HG03457 (cell line): ENCODE results near the gene TOM1L2.
"Not testable (repeated sequence)": the region's sequence is repeated elsewhere in the genome, so short reads cannot be mapped to it uniquely, and the experiment has no call there.

Experiments
- ATAC-seq: cut with Tn5 transposase; IDR thresholded peaks from one replicate; pipeline ENCODE4 v1.9.1; 2021; ENCODE audit warnings: moderate number of reproducible peaks; ENCODE audit not compliant: unreplicated experiment

TOM1L2 gene

DNA sequence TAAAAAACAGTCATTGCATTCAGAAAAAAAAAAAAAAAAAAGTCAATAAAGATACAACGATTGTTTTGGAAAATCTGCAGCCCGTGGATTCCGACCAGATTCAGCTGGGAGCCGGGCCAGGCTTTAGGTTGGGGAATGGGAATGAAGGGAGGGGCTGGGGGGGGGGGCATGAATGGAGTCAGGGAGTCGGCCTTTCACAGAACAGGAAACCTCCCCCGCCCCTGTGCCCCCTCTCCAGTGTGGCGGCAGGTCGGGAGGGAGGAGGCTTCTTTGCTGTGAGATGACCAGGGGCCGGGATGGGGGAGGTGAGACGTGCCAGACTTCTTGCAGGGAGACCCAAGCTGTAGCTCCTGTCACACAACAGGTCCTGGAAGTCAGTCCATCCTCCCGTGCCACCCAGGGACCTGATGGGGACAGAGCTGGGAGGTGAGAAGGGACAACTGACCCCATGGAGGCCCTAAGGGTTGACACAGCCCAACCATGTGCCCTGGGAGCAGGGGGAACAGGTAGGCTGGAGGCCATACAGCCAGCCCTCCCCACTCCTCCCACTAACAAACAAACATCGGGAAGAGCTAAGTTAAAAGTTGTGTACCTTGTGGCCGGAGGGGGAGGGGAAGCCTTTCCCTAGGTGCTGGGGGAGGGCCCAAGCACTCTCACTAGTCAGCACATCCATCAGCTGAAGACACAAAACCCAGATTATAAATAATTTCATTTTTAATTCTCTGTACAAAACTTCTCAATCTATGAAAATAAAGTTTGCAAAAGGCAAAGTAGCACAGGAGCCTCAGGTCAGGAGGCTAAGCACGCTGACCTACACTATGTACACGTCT lies 160.6 kb downstream of the TOM1L2 start:
- ATAC-seq = no peak

DNA sequence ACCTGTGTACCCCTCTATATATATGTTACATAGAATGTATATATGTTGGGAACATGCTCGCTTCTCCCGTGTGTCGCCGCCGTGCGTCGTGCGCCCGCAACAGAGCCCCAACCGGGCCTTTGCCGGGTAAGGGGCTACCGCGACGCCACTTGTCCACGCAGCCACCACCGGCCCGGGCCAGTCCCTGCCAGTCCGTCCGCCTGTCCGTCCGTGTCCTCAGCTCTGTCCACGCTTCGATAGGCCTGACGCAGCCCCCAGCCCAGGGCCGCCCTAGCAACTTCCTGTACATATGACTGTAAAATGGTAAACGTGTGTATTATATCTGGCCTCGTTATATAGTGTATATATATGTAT lies 161.3 kb downstream of the TOM1L2 start:
- ATAC-seq = no peak

DNA sequence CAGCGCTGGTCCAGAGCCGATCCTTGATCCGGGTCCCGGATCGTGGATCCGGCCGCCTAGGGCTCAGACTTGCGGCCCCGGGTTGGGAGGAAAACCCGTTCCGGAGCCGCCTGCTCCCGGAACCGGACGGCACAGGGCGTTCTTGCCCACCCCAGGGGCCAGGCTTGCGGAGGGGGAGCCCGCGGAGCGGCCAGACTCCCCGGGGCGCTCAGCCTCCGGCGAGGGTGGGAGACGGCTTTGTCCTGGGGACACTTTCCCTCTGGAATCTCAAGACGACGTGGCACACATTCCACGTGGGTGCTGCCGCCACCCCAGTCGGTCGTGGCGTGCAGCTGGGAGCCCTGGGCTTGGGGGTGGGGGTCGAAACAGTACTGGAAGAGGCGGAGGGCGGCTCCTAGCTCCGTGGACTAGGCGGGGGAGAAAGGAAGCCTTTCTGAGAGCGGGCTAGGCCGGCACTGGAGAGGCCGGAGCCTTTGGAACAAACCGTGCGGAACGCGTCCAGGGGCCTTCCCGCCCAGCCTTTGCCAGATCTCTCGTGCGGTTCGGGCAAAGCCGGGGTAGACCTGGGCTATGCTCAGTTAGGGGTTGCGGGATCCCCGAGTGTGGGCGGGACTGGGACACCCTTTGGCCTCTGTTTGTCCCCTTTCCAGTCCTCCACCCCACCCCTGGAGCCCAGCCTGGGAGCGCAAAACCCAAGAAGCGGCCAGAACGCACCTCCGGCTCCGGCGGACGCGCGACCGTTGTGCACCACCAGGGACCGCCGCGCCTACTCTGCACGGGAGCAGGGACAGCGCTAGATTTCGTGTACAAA lies 161.9 kb downstream of the TOM1L2 start:
- no peak for ATAC-seq

DNA sequence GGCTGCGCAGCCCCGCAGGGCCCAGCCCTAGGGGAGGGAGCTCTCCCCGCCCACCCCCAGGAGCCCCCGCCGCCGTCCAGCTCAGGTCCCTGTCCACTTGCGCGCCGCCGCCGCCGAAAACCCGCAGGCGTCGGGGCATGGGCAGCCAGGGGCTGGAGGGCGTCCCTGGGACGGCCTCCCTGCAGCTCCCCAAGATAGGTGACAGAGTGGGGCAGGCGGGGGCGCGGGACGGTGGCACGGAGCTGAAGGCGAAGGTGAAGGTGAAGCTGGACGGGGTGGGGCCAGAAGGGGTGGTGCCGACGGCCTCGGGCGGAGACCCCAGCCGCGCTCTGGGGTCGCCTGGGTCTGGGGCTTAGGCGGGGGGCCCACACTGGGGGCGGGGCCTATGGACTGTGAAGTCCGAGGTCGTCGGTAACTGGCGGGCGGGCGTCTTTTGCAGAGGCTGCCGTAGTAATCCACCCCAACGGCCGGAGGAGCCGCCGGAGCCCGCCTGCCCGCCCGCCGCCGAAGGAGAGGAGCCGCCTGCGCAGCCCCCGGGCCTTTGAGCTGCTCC lies 162.6 kb downstream of the TOM1L2 start:
- ATAC-seq = no peak

DNA sequence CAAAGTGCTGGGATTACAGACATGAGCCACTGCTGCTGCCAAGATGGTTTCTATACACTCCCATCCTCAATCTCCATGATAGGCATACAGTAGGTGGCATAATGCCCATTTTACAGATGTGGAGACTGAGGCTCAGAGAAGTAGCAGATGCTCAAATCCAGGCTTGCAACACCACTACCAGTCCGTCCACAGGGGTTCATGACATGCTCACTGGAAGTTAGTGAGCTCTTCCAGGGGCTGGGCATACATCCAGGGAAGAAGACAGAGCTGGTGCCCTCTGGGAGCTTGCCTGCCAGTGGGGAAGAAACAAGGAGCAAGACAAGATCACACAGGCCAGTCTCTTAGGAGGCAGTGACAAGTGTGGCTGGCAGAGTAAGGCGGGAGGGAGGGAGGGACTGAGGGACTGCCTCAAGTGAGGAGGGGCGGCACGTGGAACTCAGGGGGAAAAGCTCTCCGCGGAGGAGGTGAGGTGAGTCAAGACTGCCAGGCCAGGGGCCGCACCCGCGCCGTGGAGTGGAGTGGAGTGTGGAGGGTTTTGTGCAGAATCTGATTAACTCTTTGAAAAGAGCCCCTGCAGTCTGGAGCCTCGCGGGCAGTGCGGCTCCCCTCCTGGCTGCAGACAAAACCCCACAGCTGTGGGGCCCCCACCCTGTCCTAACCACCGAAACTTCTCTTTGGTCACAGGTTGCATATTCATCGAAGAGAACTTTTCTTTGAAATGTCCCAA lies 163.3 kb downstream of the TOM1L2 start:
- ATAC-seq = no peak

DNA sequence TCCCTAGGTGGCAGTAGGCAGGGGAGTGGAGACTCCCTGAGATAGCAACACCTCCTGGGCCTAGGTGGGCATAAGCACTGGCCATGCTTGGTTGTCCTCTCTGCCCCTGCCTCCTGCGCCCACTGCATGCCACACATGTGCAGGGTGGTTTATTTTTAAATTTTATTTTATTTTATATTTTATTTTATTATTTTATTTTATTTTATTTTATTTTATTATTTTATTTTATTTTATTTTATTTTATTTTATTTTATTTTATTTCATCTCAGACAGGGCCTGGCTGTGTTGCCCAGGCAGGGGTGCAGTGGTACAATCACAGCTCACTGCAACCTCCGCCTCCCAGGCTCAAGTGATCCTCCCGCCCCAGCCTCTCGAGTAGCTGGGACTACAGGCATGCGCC lies 164.0 kb downstream of the TOM1L2 start:
- ATAC-seq = not testable (repeated sequence)

DNA sequence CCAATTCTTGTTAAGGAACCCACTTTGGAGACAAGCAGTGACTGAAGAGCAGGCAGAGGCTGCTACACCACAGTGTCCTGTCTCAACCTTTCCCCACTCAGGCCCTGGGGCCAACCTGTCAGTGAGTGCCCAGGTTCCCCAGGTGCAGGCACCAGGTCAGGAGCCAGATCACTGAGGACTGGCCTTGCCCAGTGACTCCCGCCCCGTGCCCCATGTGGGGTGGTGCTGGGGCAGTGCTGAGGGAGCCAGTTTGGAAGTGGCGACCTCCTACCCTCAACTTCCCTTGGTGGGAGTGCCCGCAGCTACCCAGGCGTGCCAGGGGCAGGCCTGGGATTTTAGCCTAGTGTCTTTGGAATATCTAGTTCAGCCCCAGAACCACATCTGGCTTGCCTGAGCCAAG lies 164.8 kb downstream of the TOM1L2 start:
- no peak for ATAC-seq

DNA sequence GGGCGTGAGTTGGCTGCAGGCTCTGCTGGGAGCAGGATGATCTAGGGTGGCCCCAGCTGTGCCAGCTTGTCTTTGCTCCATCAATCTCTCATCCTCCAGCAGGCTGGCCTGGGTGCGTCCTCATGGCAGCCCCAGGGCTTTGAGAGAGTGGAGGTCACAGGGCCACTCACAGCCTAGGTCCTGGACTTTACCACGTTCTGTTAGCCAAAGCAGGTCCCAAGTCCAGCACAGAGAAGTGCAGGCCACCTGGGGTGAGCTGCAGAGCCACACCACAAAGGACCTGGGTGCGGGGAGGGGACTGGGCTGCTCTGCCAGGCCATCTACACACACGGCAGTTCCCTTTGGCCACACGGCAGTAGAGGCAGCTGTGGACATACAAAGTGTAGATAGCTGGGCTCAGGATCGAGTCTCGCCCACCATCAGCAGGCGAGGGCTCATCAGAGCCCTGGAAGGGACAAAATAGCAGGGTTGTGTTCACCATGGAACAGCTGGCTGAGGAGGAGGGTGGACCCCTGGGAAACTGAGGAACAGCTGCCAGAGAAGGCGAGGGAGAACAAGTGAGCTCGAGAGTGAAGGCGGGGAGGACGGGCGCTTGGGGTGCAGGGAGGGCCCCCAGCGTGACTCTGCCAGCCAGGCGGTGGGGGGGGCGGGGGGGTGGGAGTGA lies 165.5 kb downstream of the TOM1L2 start:
- ATAC-seq = no peak

DNA sequence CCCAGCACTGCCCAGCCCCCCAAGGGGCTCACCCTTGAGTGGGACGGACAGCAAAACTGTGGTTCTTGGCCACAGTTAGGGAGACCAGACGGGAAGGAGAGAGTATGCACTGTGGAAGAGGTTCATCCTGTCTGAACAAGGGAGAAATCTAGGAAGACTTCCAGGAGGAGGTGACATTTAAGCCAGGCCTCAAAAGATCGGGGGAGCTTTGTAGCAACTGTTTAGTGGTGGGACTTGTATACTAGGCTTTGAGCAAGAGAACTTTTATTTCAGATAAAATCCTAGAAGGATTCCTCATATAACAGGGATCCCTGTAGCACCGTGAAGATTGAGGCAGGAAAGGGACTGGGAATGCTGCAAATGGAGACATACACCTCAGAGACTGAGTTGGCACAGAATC lies 166.2 kb downstream of the TOM1L2 start:
- ATAC-seq = no peak

DNA sequence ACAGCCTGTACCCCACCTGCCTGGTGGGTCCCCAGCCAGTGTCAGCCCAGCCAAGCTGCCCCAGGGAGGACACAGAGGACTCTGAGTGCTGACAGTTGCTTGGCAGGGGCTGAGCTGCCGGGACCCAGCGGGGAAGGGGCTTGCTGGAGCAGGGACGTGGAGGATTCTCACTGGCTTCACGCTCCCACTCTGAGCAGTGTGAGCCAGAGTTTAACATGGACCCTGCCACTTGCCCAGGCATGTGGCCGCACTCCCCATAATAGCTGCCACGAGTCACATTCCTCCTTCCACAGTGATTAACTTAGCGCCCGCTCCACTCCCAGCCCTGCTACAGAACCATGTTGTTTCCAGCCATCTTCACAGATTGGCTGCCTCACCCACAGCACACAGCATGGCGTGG lies 166.6 kb downstream of the TOM1L2 start:
- no peak for ATAC-seq

DNA sequence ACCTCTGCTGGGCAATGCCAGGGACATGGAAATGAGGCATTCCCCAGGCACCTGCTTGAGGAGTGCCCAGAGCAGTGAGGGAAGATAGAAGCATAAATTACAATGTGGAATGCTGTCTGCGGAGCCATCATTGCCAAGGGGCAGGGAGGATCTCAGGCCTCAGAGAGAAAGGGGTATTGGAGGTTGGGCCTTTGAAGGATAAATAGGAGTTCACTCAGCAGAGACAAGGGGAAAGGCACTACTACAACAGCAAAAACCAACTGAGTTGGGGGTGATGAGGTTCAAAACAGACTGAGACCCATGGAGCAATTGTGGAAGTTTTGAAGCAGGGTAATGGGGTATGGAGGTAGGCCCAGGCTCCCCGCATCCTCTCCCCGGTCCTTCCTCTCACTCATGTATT lies 168.2 kb downstream of the TOM1L2 start:
- no peak for ATAC-seq

DNA sequence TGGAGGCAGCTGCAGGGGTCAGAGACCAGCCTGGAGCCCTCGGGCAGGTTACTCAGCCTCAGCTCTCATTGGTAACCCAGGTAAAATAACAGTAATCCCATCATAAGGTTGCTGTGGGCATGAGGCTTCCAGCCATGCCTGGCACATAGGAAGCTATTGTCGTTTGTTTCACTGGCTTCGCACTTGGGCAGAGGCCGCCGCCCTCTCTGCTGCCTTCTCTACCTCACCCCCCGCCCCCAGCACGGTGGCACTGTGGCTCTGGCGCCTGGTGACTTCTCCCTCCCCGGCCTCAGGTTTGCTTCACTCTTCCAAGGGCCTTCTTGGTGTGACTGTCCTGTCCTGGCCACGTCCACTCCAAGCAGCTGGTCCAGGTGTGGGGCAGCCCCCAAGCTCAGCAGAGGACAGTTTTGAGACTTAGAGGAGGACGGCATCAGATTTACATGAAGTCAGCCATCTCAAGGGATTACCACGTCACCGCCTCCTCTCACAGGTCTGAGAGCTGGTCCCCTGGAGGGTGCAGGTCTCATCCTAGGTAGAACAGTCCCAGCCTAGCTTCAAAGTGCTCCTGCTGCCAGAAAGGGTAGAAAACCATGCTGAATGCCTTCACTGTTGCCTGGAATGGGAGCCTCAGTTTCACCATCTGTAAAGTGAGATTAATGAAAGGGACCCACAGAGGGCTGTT lies 170.3 kb downstream of the TOM1L2 start:
- no peak for ATAC-seq

DNA sequence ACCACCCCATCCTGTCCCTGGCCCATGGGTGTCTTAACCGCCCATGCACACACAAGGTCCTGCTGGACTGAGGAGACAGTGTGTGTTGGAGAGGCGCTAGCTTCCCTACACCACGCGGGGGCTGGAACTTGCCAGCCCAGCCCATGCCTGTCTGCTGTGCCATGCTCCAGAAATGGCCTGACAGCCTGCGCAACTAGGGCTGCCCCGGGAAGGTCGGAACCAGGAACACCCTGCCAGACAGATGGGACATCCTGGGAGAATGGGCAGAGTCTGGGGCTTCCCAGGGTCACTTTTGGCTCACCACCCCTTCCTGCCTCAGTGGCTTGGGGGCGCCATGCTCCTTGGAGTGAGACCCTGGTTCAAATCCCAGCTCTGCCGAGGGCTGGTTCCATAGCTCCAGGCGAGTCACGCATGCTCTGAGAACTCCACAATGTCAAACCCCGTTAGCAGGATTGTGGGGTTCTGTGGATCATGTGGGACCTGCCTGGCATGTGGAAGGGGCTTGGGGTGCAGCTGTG lies 171.6 kb downstream of the TOM1L2 start:
- no peak for ATAC-seq

DNA sequence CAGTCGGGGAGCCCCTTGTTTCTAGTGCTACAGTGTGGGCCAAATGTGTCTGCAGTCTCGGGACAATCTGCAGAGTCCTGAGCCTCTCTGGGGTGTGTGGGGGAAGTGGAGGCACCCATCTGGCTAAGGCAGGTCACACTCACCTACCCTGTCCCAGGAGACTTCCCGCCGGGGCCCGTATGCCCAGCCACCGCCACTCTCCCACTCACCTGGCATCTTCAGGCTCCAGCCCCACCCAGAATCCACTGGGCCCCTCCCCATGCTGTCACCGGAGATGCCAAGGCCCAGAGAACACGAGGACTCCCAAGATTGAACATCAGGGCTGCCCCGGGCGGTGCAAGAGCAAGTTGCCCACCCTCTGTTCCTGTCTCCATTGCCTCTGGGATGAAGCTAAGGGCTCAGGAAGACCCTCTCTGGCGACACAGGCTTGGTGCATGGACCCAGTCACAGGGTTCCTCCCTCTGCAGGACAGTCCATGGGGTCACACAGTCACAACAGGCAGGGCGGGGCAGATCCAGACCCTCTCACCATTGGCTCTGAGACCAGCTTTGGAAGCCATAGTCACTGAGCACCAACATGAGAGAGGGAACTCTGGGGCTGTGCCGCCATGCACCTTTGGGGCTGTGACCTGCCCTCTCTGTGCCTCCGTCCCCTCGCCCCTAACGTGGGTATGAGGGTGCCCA lies 173.5 kb downstream of the TOM1L2 start:
- ATAC-seq = no peak

DNA sequence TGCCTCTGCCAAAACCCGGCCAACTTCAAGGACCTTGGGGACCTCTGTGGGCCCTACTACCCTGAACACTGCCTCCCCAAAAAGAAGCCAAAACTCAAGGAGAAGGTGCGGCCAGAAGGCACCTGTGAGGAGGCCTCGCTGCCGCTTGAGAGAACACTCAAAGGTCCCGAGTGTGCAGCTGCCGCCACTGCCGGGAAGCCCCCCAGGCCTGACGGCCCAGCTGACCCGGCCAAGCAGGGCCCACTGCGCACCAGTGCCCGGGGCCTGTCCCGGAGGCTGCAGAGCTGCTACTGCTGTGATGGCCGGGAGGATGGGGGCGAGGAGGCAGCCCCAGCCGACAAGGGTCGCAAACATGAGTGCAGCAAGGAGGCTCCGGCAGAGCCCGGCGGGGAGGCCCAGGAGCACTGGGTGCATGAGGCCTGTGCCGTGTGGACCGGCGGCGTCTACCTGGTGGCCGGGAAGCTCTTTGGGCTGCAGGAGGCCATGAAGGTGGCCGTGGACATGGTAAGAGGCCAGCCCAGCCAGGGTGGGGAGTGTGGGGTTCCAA lies 174.1 kb downstream of the TOM1L2 start:
- no peak for ATAC-seq

DNA sequence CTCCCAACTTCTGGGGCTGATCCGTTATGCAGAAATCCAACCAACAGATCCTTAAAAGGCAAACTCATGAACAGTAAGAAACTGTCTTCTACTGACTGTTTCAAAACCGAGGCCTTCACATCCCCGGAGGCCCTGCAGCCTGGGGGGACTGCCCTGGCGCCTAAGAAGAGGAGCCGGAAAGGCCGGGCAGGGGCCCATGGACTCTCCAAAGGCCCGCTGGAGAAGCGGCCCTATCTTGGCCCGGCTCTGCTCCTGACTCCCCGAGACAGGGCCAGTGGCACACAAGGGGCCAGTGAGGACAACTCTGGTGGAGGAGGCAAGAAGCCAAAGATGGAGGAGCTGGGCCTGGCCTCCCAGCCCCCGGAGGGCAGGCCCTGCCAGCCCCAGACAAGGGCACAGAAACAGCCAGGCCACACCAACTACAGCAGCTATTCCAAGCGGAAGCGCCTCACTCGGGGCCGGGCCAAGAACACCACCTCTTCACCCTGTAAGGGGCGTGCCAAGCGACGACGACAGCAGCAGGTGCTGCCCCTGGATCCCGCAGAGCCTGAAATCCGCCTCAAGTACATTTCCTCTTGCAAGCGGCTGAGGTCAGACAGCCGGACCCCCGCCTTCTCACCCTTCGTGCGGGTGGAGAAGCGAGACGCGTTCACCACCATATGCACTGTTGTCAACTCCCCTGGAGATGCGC lies 174.9 kb downstream of the TOM1L2 start:
- no peak for ATAC-seq

DNA sequence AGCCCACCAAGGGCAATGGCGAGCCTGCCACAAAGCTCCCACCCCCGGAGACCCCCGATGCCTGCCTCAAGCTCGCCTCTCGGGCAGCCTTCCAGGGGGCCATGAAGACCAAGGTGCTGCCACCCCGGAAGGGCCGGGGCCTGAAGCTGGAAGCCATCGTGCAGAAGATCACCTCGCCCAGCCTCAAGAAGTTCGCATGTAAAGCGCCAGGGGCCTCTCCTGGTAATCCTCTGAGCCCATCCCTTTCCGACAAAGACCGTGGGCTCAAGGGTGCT lies 175.5 kb downstream of the TOM1L2 start:
- ATAC-seq = no peak

DNA sequence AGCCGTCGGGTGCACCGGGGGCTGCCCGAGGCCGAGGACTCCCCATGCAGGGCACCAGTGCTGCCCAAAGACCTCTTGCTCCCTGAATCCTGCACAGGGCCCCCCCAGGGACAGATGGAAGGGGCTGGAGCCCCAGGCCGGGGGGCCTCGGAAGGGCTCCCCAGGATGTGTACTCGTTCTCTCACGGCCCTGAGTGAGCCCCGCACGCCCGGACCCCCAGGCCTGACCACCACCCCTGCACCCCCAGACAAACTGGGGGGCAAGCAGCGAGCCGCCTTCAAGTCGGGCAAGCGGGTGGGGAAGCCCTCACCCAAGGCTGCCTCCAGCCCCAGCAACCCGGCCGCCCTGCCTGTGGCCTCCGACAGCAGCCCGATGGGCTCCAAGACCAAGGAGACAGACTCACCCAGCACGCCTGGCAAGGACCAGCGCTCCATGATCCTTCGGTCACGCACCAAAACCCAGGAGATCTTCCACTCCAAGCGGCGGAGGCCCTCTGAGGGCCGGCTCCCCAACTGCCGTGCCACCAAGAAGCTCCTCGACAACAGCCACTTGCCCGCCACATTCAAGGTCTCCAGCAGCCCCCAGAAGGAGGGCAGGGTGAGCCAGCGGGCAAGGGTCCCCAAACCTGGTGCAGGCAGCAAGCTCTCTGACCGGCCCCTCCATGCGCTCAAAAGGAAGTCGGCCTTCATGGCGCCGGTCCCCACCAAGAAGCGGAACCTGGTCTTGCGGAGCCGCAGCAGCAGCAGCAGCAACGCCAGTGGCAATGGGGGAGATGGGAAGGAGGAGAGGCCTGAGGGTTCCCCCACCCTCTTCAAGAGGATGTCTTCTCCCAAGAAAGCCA lies 176.0 kb downstream of the TOM1L2 start:
- ATAC-seq = no peak
